T-helper 1 cell treated with Interleukin-12 subunit alpha and Interleukin-12 subunit beta and Interleukin-4 antibody, amounts not matched to agents 30 μg/mL and 1 μg/mL, for 36 hours (primary cell): ENCODE results near the gene LYZL2.
"Not testable (repeated sequence)": the region's sequence is repeated elsewhere in the genome, so short reads cannot be mapped to it uniquely, and the experiment has no call there.

ENCODE experiments used
- H3K27ac Mint-ChIP-seq: one replicate; pipeline ENCODE4 v1.8.0; 2021; ENCODE audit warnings: mild to moderate bottlenecking, mixed read lengths
- H3K27me3 Mint-ChIP-seq: one replicate; pipeline ENCODE4 v1.8.0; 2021; ENCODE audit warnings: low read depth, mixed read lengths
- H3K36me3 Mint-ChIP-seq: one replicate; pipeline ENCODE4 v1.8.0; 2021; ENCODE audit warnings: low read depth, mixed read lengths
- H3K4me1 Mint-ChIP-seq: one replicate; pipeline ENCODE4 v1.8.0; 2021; ENCODE audit warnings: low read depth, mixed read lengths
- H3K4me3 Mint-ChIP-seq: one replicate; pipeline ENCODE4 v1.8.0; 2021; ENCODE audit warnings: mild to moderate bottlenecking, moderate library complexity, mixed read lengths
- H3K9me3 Mint-ChIP-seq: one replicate; pipeline ENCODE4 v1.8.0; 2021; ENCODE audit warnings: mixed read lengths

The LYZL2 gene

GRCh38 chr10:30619966-30620365 is 9.6 kb downstream of the LYZL2 start:
- no peaks in the 10 kb centered on the region for H3K4me1 Mint-ChIP-seq
- peaks cover 29% of the 10 kb centered on the region for H3K27me3 Mint-ChIP-seq
- no peak overlapping the region for H3K4me3 Mint-ChIP-seq
- no peaks in the 10 kb centered on the region for H3K36me3 Mint-ChIP-seq
- no peaks in the 10 kb centered on the region for H3K9me3 Mint-ChIP-seq
- no peak overlapping the region for H3K27ac Mint-ChIP-seq

GRCh38 chr10:30617070-30617469 is 12.5 kb downstream of the LYZL2 start:
- Mint-ChIP-seq H3K36me3 (no peaks in the 10 kb centered on the region), H3K4me3 (no peak overlapping the region), H3K27ac (no peak overlapping the region), H3K27me3 (peaks cover 39% of the 10 kb centered on the region), H3K4me1 (no peaks in the 10 kb centered on the region), H3K9me3 (no peaks in the 10 kb centered on the region)

GRCh38 chr10:30611041-30611440 is 18.5 kb downstream of the LYZL2 start:
- not testable (repeated sequence) for H3K4me1 Mint-ChIP-seq, H3K27ac Mint-ChIP-seq, H3K36me3 Mint-ChIP-seq, H3K4me3 Mint-ChIP-seq, H3K9me3 Mint-ChIP-seq
- H3K27me3 Mint-ChIP-seq: peaks cover 28% of the 10 kb centered on the region

GRCh38 chr10:30607814-30608213 is 21.7 kb downstream of the LYZL2 start:
- Mint-ChIP-seq H3K27ac (no peak overlapping the region), H3K27me3 (peaks cover 27% of the 10 kb centered on the region), H3K9me3 (no peaks in the 10 kb centered on the region)

GRCh38 chr10:30606313-30606712 is 23.2 kb downstream of the LYZL2 start:
- Mint-ChIP-seq H3K4me1 (peaks cover 4% of the 10 kb centered on the region), H3K4me3 (no peak overlapping the region), H3K27ac (no peak overlapping the region)

More at GRCh38 chr10:30607814-30608213, 21.7 kb downstream of the LYZL2 start:
- Mint-ChIP-seq H3K4me1 (peaks cover 4% of the 10 kb centered on the region), H3K36me3 (no peaks in the 10 kb centered on the region), H3K4me3 (no peak overlapping the region)

GRCh38 chr10:30605341-30606121 is 24.0 kb downstream of the LYZL2 start:
- not testable (repeated sequence) for H3K9me3 Mint-ChIP-seq, H3K36me3 Mint-ChIP-seq, H3K4me1 Mint-ChIP-seq, H3K4me3 Mint-ChIP-seq, H3K27ac Mint-ChIP-seq
- peaks cover 19% of the 10 kb centered on the region for H3K27me3 Mint-ChIP-seq

More at GRCh38 chr10:30606313-30606712, 23.2 kb downstream of the LYZL2 start:
- Mint-ChIP-seq H3K9me3 (no peaks in the 10 kb centered on the region), H3K36me3 (no peaks in the 10 kb centered on the region), H3K27me3 (peaks cover 16% of the 10 kb centered on the region)

GRCh38 chr10:30603589-30603988 is 26.0 kb downstream of the LYZL2 start:
- Mint-ChIP-seq H3K27ac (no peak overlapping the region), H3K36me3 (no peaks in the 10 kb centered on the region), H3K9me3 (no peaks in the 10 kb centered on the region), H3K27me3 (peaks cover 22% of the 10 kb centered on the region), H3K4me3 (no peak overlapping the region), H3K4me1 (peaks cover 10% of the 10 kb centered on the region)

- H3K27ac Mint-ChIP-seq: no peak overlapping the region
- H3K27me3 Mint-ChIP-seq: peaks cover 22% of the 10 kb centered on the region
Observed at GRCh38 chr10:30602747-30603146, 26.8 kb downstream of the LYZL2 start.

GRCh38 chr10:30600005-30600404 is 29.5 kb downstream of the LYZL2 start:
- peaks cover 6% of the 10 kb centered on the region for H3K4me1 Mint-ChIP-seq
- H3K4me3 Mint-ChIP-seq: no peak overlapping the region
- peaks cover 15% of the 10 kb centered on the region for H3K27me3 Mint-ChIP-seq
- no peak overlapping the region for H3K27ac Mint-ChIP-seq
- no peaks in the 10 kb centered on the region for H3K9me3 Mint-ChIP-seq
- no peaks in the 10 kb centered on the region for H3K36me3 Mint-ChIP-seq

More at GRCh38 chr10:30602747-30603146, 26.8 kb downstream of the LYZL2 start:
- peaks cover 10% of the 10 kb centered on the region for H3K4me1 Mint-ChIP-seq
- no peaks in the 10 kb centered on the region for H3K36me3 Mint-ChIP-seq
- H3K9me3 Mint-ChIP-seq: no peaks in the 10 kb centered on the region
- H3K4me3 Mint-ChIP-seq: no peak overlapping the region

GRCh38 chr10:30598105-30598776 is 31.3 kb downstream of the LYZL2 start:
- no peak overlapping the region for H3K27ac Mint-ChIP-seq
- no peaks in the 10 kb centered on the region for H3K9me3 Mint-ChIP-seq
- H3K4me1 Mint-ChIP-seq: peaks cover 6% of the 10 kb centered on the region
- H3K36me3 Mint-ChIP-seq: no peaks in the 10 kb centered on the region
- H3K4me3 Mint-ChIP-seq: no peak overlapping the region
- H3K27me3 Mint-ChIP-seq: peaks cover 26% of the 10 kb centered on the region

- H3K27me3 Mint-ChIP-seq: peaks cover 23% of the 10 kb centered on the region
- not testable (repeated sequence) for H3K27ac Mint-ChIP-seq, H3K36me3 Mint-ChIP-seq, H3K9me3 Mint-ChIP-seq, H3K4me3 Mint-ChIP-seq, H3K4me1 Mint-ChIP-seq
Observed at GRCh38 chr10:30597433-30597824, 32.1 kb downstream of the LYZL2 start.

- H3K36me3 Mint-ChIP-seq, H3K27ac Mint-ChIP-seq, H3K4me3 Mint-ChIP-seq, H3K9me3 Mint-ChIP-seq, H3K4me1 Mint-ChIP-seq: not testable (repeated sequence)
- H3K27me3 Mint-ChIP-seq: peaks cover 23% of the 10 kb centered on the region
Observed at GRCh38 chr10:30596493-30597432, 32.8 kb downstream of the LYZL2 start.

GRCh38 chr10:30596013-30596412 is 33.5 kb downstream of the LYZL2 start:
- Mint-ChIP-seq H3K27me3 (peaks cover 22% of the 10 kb centered on the region), H3K27ac (no peak overlapping the region), H3K4me3 (no peak overlapping the region), H3K36me3 (no peaks in the 10 kb centered on the region), H3K9me3 (no peaks in the 10 kb centered on the region), H3K4me1 (peaks cover 10% of the 10 kb centered on the region)

- no peaks in the 10 kb centered on the region for H3K36me3 Mint-ChIP-seq
- no peak overlapping the region for H3K27ac Mint-ChIP-seq
- peaks cover 11% of the 10 kb centered on the region for H3K27me3 Mint-ChIP-seq
- no peaks in the 10 kb centered on the region for H3K9me3 Mint-ChIP-seq
- H3K4me3 Mint-ChIP-seq: no peak overlapping the region
- peaks cover 4% of the 10 kb centered on the region for H3K4me1 Mint-ChIP-seq
Observed at GRCh38 chr10:30594077-30594476, 35.5 kb downstream of the LYZL2 start.
